K562 (cell line): Measurements from ENCODE around the gene SFI1. TPM values are rescaled to one million over a fixed set of nuclear protein-coding genes. Genes with fewer than 3 reads are reported as not detected.

Source experiments
- ADNP ChIP-seq: fragments of 200-800 bp; sonication (Bioruptor generic); IDR thresholded peaks from 2 replicates; pipeline ENCODE4 v1.6.1; 2016; ENCODE audit warnings: missing genetic modification characterization, missing compliant biosample characterization
- ARID1B ChIP-seq: fragments of 450-650 bp; IDR thresholded peaks from 2 replicates; pipeline ENCODE4 v1.6.1; 2016; ENCODE audit warnings: antibody characterized with exemption, mild to moderate bottlenecking, inconsistent platforms
- BRCA1 ChIP-seq, 2 experiments: fragments of 450-650 bp in 1 of 2; sonication (generic) in 1 of 2; formaldehyde crosslinking in 1 of 2; IDR thresholded peaks; 2 replicates each; pipeline versions ENCODE4 v1.5.0 to v1.6.1; 2017 to 2020; ENCODE audit warnings: mild to moderate bottlenecking in 1 of 2, missing genetic modification reagents in 1 of 2
- CXXC5 ChIP-seq: fragments of 250-450 bp; sonication (Bioruptor Pico); IDR thresholded peaks from 2 replicates; pipeline ENCODE4 v1.8.0; 2022; ENCODE audit warnings: inconsistent platforms, mild to moderate bottlenecking, moderate library complexity
- ELF1 ChIP-seq: fragments of 200-800 bp; sonication (Bioruptor generic); IDR thresholded peaks from 2 replicates; pipeline ENCODE4 v1.6.1; 2016; ENCODE audit warnings: missing genetic modification characterization, missing compliant biosample characterization
- HMGN3 ChIP-seq: IDR thresholded peaks from 2 replicates; pipeline ENCODE4 v1.6.1; 2011; ENCODE audit warnings: borderline replicate concordance, low read depth, mild to moderate bottlenecking, mixed read lengths, low read length; ENCODE audit not compliant: insufficient read length; ENCODE audit errors: extremely low read depth
- KAT7 ChIP-seq: sonication (generic); formaldehyde crosslinking; IDR thresholded peaks from 2 replicates; pipeline ENCODE4 v1.8.0; 2022; ENCODE audit warnings: missing genetic modification reagents, mild to moderate bottlenecking, borderline replicate concordance
- MCM7 ChIP-seq, 2 experiments: fragments of 450-650 bp; IDR thresholded peaks; 2 replicates each; pipeline ENCODE4 v1.6.1; 2016 to 2018
- MYC ChIP-seq, 2 experiments: fragments of 250-450 bp in 1 of 2; sonication (Bioruptor Pico) in 1 of 2; IDR thresholded peaks; 2 replicates each; pipeline versions ENCODE4 v1.5.1 to v1.6.1; 2012 to 2021; ENCODE audit warnings: low read depth in 2 of 2, borderline replicate concordance in 1 of 2, improper control_type of control experiment in 1 of 2, low read length in 1 of 2, mild to moderate bottlenecking in 1 of 2, moderate library complexity in 1 of 2
- SIRT6 ChIP-seq: IDR thresholded peaks from one replicate; pipeline ENCODE4 v1.6.1; 2012; ENCODE audit warnings: low read depth, mild to moderate bottlenecking, control low read depth, inconsistent platforms, low read length, moderate library complexity
- TSC22D4 ChIP-seq: fragments of 450-650 bp; IDR thresholded peaks from 2 replicates; pipeline ENCODE4 v1.6.1; 2016; ENCODE audit warnings: missing genetic modification characterization, missing biosample characterization, control low read depth
- ZNF146 ChIP-seq: IDR thresholded peaks from one replicate; pipeline ENCODE4 v1.6.1; 2018; ENCODE audit warnings: missing compliant biosample characterization; ENCODE audit not compliant: unreplicated experiment
- ZNF253 ChIP-seq: fragments of 250-450 bp; sonication (Bioruptor Pico); conservative IDR thresholded peaks from 2 replicates; pipeline ENCODE4 v1.6.1; 2021; ENCODE audit warnings: mild to moderate bottlenecking
- ZNF311 ChIP-seq: fragments of 250-450 bp; sonication (Bioruptor Pico); IDR thresholded peaks from 2 replicates; pipeline ENCODE4 v1.4.0; 2020; ENCODE audit warnings: mild to moderate bottlenecking, moderate library complexity
- ZNF507 ChIP-seq: conservative IDR thresholded peaks from 2 replicates; pipeline ENCODE4 v1.6.1; 2017; ENCODE audit warnings: missing genetic modification characterization, missing compliant biosample characterization
- ZNF589 ChIP-seq: fragments of 200-800 bp; sonication (Bioruptor generic); IDR thresholded peaks from 2 replicates; pipeline ENCODE4 v1.6.1; 2016; ENCODE audit warnings: low read depth, missing genetic modification characterization, missing compliant biosample characterization
- ZNF668 ChIP-seq: fragments of 250-450 bp; sonication (Bioruptor Pico); IDR thresholded peaks from 2 replicates; pipeline ENCODE4 v1.8.0; 2022; ENCODE audit warnings: mild to moderate bottlenecking, inconsistent platforms
- ZNF695 ChIP-seq: fragments of 450-650 bp; formaldehyde crosslinking; IDR thresholded peaks from 2 replicates; pipeline ENCODE4 v1.4.0; 2020; ENCODE audit warnings: mild to moderate bottlenecking, moderate library complexity
- ZNF778 ChIP-seq: fragments of 450-650 bp; formaldehyde crosslinking; IDR thresholded peaks from 2 replicates; pipeline ENCODE4 v1.4.0; 2020; ENCODE audit warnings: mild to moderate bottlenecking, moderate library complexity
- polyA plus RNA-seq, 8 experiments: library from polyadenylated mRNA; depleted of rRNA in 4 of 8; stranded (reverse) in 5 of 8; unstranded in 3 of 8; fragments of >200 nt; fragmentation: Nextera tagmentation in 2 of 8; fragmentation: Illumina TruSeq in 1 of 8; extraction: Ambion mirVana in 2 of 8; extraction: Trizol in 1 of 8; gene quantifications; 2 replicates each; pipeline versions ENCODE4 v1.2.1 to v1.2.3, GENCODE V29; 2011 to 2014; ENCODE audit warnings: inconsistent platforms in 1 of 8, missing spikeins in 1 of 8
- total RNA-seq, 7 experiments: library from RNA; depleted of rRNA in 6 of 7; stranded (reverse); fragments of >200 nt in 6 of 7; fragmentation: Illumina TruSeq in 2 of 7; extraction: Trizol in 2 of 7; gene quantifications; 2 replicates each; pipeline versions ENCODE4 v1.2.1 to v1.2.3, GENCODE V29; 2011 to 2021; ENCODE audit warnings: low replicate concordance in 1 of 7
- TF ChIP-seq, protein P1 (sequence below): fragments of 450-650 bp; IDR thresholded peaks from 2 replicates; pipeline ENCODE4 v1.6.1; 2014; ENCODE audit warnings: low read depth, mild to moderate bottlenecking, moderate library complexity, borderline replicate concordance
- TF ChIP-seq, protein P2 (sequence below), 2 experiments: fragments of 250-450 bp in 1 of 2; fragments of 450-650 bp in 1 of 2; sonication (Bioruptor Pico) in 1 of 2; IDR thresholded peaks; 2 replicates each; pipeline versions ENCODE4 v1.6.1 to v1.8.0; 2016 to 2021; ENCODE audit warnings: mild to moderate bottlenecking in 2 of 2, moderate library complexity in 2 of 2, missing compliant biosample characterization in 1 of 2, missing genetic modification characterization in 1 of 2
- TF ChIP-seq, protein P3 (sequence below): fragments of 250-450 bp; sonication (Bioruptor Pico); IDR thresholded peaks from 2 replicates; pipeline ENCODE4 v1.5.0; 2021; ENCODE audit warnings: mild to moderate bottlenecking, borderline replicate concordance
- TF ChIP-seq, protein P4 (sequence below): sonication (generic); IDR thresholded peaks from 2 replicates; pipeline ENCODE4 v1.6.1; 2016

The SFI1 gene
- total and polyA plus RNA-seq, 9 of the 15 experiments (the other 6 are each of a cell fraction or from before 2014, with no cell fraction given), result 3.0 to 25.6 (median 14.1) TPM

DNA sequence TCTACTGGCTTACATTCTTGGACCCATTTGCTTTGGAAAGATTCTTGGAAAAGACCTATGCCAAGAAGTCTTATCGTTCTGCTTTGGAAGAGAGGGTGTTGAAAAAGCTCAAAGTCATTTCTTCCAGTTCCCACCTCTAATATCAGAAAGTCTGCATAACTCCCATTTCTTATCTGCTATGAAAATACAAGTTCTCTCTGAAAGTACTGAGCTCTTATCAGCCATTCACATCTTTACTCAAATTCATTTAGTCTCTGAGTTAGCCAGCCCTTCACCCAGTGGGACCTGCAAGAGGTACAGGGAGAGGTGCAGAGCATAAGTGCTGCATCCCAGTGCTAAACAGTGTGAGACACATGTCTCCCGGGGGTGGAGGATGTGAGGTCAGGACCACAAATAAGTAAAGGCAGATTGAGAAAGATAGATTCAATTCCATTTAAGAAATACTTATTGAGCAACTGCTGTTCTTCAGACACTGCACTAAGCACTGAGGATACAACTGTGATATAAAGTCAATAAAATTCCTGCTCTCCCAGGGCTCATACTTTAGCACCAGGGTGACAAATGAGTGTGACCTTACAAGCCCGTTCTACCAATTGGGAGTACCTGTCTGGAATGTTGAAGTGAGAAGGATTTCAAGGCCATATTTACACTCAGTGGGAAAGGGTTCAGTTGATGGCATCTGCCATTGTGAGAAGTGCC lies 89.0 kb downstream of the SFI1 start (continued):
- TF ChIP-seq, protein P1, sequence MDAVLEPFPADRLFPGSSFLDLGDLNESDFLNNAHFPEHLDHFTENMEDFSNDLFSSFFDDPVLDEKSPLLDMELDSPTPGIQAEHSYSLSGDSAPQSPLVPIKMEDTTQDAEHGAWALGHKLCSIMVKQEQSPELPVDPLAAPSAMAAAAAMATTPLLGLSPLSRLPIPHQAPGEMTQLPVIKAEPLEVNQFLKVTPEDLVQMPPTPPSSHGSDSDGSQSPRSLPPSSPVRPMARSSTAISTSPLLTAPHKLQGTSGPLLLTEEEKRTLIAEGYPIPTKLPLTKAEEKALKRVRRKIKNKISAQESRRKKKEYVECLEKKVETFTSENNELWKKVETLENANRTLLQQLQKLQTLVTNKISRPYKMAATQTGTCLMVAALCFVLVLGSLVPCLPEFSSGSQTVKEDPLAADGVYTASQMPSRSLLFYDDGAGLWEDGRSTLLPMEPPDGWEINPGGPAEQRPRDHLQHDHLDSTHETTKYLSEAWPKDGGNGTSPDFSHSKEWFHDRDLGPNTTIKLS, result no peak
- TF ChIP-seq ELF1 (tag) (no peak), TSC22D4 (tag) (no peak), HMGN3 (no peak), MYC (IDR thresholded peaks at IDR 0.05; ENCODE audit: low read depth, low read length) (no peak), MYC (CRISPR knock-in tag; IDR thresholded peaks at IDR 0.05; ENCODE audit: borderline replicate concordance, low read depth) (no peak), ARID1B (peak; percentile 91), ZNF311 (CRISPR knock-in tag) (no peak), ADNP (peak; percentile 42; the same call in 1 of the 2 replicates), MCM7 (IDR thresholded peaks at IDR 0.05) (no peak), SIRT6 (no peak), ZNF778 (no peak), ZNF589 (CRISPR knock-in tag) (no peak), ZNF695 (CRISPR knock-in tag) (no peak), KAT7 (CRISPR knock-in tag) (no peak), ZNF253 (CRISPR knock-in tag) (no peak), ZNF146 (CRISPR knock-in tag) (no peak), CXXC5 (CRISPR knock-in tag) (no peak; the same call in 1 of the 2 replicates), BRCA1 (IDR thresholded peaks at IDR 0.05) (no peak), BRCA1 (CRISPR knock-in tag; IDR thresholded peaks at IDR 0.05) (no peak), ZNF668 (CRISPR knock-in tag) (no peak), ZNF507 (tag) (no peak)
- TF ChIP-seq, protein P2, sequence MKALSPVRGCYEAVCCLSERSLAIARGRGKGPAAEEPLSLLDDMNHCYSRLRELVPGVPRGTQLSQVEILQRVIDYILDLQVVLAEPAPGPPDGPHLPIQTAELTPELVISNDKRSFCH (CRISPR knock-in tag; IDR thresholded peaks at IDR 0.05), result no peak
- TF ChIP-seq, protein P2 (tag; IDR thresholded peaks at IDR 0.05), result no peak
- TF ChIP-seq, protein P3, sequence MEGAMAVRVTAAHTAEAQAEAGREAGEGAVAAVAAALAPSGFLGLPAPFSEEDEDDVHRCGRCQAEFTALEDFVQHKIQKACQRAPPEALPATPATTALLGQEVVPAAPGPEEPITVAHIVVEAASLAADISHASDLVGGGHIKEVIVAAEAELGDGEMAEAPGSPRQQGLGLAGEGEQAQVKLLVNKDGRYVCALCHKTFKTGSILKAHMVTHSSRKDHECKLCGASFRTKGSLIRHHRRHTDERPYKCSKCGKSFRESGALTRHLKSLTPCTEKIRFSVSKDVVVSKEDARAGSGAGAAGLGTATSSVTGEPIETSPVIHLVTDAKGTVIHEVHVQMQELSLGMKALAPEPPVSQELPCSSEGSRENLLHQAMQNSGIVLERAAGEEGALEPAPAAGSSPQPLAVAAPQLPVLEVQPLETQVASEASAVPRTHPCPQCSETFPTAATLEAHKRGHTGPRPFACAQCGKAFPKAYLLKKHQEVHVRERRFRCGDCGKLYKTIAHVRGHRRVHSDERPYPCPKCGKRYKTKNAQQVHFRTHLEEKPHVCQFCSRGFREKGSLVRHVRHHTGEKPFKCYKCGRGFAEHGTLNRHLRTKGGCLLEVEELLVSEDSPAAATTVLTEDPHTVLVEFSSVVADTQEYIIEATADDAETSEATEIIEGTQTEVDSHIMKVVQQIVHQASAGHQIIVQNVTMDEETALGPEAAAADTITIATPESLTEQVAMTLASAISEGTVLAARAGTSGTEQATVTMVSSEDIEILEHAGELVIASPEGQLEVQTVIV (CRISPR knock-in tag), result no peak
- TF ChIP-seq, protein P4, sequence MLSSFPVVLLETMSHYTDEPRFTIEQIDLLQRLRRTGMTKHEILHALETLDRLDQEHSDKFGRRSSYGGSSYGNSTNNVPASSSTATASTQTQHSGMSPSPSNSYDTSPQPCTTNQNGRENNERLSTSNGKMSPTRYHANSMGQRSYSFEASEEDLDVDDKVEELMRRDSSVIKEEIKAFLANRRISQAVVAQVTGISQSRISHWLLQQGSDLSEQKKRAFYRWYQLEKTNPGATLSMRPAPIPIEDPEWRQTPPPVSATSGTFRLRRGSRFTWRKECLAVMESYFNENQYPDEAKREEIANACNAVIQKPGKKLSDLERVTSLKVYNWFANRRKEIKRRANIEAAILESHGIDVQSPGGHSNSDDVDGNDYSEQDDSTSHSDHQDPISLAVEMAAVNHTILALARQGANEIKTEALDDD, result 0 out of 2 replicates have a peak, but pooled peaks have one; percentile 14
